AG09309 (cell line): ENCODE results near the gene CATSPER4.

Experiments
- DNase-seq: peaks from one replicate; pipeline ENCODE4 v3.0.0-alpha.2; 2010; ENCODE audit warnings: low read depth
- H3K4me3 ChIP-seq: 2 replicates; pipeline ENCODE4 v1.5.1; 2011; ENCODE audit warnings: mild to moderate bottlenecking, low read depth, low read length, moderate library complexity; ENCODE audit not compliant: control insufficient read depth
- TF ChIP-seq, protein P1 (sequence below): IDR thresholded peaks from 2 replicates; pipeline ENCODE4 v1.5.1; 2011; ENCODE audit warnings: mild to moderate bottlenecking, low read depth, low read length, inconsistent platforms; ENCODE audit not compliant: insufficient read depth, control insufficient read depth; ENCODE audit errors: missing control alignments

The CATSPER4 gene

GRCh38 chr1:26182383-26182696, 8.1 kb upstream of the CATSPER4 start:
- H3K4me3 ChIP-seq: no peak overlapping the region
- DNase-seq: no peak
- TF ChIP-seq, protein P1, sequence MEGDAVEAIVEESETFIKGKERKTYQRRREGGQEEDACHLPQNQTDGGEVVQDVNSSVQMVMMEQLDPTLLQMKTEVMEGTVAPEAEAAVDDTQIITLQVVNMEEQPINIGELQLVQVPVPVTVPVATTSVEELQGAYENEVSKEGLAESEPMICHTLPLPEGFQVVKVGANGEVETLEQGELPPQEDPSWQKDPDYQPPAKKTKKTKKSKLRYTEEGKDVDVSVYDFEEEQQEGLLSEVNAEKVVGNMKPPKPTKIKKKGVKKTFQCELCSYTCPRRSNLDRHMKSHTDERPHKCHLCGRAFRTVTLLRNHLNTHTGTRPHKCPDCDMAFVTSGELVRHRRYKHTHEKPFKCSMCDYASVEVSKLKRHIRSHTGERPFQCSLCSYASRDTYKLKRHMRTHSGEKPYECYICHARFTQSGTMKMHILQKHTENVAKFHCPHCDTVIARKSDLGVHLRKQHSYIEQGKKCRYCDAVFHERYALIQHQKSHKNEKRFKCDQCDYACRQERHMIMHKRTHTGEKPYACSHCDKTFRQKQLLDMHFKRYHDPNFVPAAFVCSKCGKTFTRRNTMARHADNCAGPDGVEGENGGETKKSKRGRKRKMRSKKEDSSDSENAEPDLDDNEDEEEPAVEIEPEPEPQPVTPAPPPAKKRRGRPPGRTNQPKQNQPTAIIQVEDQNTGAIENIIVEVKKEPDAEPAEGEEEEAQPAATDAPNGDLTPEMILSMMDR: no peak

GRCh38 chr1:26184086-26184485, 6.3 kb upstream of the CATSPER4 start:
- H3K4me3 ChIP-seq: no peak overlapping the region
- DNase-seq: no peak
- TF ChIP-seq, protein P1: no peak

GRCh38 chr1:26184883-26185282, 5.5 kb upstream of the CATSPER4 start:
- DNase-seq: no peak
- no peak overlapping the region for H3K4me3 ChIP-seq
- TF ChIP-seq, protein P1: no peak

GRCh38 chr1:26187882-26188281, 2.5 kb upstream of the CATSPER4 start:
- no peak overlapping the region for H3K4me3 ChIP-seq
- no peak for DNase-seq
- TF ChIP-seq, protein P1: no peak

GRCh38 chr1:26188477-26188876, 1.9 kb upstream of the CATSPER4 start:
- DNase-seq: no peak
- no peak overlapping the region for H3K4me3 ChIP-seq
- TF ChIP-seq, protein P1: no peak

- DNase-seq: no peak
- TF ChIP-seq, protein P1: no peak
- H3K4me3 ChIP-seq: no peak overlapping the region
Measured at GRCh38 chr1:26189331-26189730, 1.1 kb upstream of the CATSPER4 start.

GRCh38 chr1:26189751-26190275, 589 bp upstream of the CATSPER4 start:
- no peak for DNase-seq
- no peak overlapping the region for H3K4me3 ChIP-seq
- TF ChIP-seq, protein P1: no peak
